ENCODE results near the gene IL1RAPL1.
"Not testable (repeated sequence)": the region's sequence is repeated elsewhere in the genome, so short reads cannot be mapped to it uniquely, and the experiment has no call there.

DNA sequence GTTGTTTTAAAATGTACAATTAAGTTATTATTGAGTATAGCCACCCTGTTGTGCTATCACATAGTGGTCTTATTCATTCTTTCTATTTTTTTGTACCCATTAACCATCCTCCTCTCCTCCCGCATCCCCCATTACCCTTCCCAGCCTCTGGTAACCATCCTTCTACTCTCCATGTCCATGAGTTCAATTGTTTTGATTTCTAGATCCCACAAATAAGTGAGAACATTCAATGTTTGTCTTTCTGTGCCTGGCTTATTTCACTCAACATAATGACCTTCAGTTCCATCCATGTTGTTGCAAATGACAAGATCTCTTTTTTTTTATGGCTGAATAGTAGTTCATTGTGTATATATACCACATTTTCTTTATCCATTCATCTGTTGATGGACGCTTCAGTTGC lies 179.3 kb downstream of the IL1RAPL1 start:
- TF ChIP-seq, protein P1, sequence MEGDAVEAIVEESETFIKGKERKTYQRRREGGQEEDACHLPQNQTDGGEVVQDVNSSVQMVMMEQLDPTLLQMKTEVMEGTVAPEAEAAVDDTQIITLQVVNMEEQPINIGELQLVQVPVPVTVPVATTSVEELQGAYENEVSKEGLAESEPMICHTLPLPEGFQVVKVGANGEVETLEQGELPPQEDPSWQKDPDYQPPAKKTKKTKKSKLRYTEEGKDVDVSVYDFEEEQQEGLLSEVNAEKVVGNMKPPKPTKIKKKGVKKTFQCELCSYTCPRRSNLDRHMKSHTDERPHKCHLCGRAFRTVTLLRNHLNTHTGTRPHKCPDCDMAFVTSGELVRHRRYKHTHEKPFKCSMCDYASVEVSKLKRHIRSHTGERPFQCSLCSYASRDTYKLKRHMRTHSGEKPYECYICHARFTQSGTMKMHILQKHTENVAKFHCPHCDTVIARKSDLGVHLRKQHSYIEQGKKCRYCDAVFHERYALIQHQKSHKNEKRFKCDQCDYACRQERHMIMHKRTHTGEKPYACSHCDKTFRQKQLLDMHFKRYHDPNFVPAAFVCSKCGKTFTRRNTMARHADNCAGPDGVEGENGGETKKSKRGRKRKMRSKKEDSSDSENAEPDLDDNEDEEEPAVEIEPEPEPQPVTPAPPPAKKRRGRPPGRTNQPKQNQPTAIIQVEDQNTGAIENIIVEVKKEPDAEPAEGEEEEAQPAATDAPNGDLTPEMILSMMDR (IDR thresholded peaks at IDR 0.05) = not testable (repeated sequence)
- not testable (repeated sequence) for TF ChIP-seq POLR2A (IDR thresholded peaks at IDR 0.05)

Data from thyroid gland (tissue), 4 donors.